Keratinocyte (primary cell): Measurements from ENCODE around the gene RAB38. TPM values are rescaled to one million over a fixed set of nuclear protein-coding genes. Genes with fewer than 3 reads are reported as not detected.

ENCODE experiments used
- DNase-seq: peaks from one replicate; pipeline ENCODE4 v3.0.0-alpha.2; 2011; ENCODE audit warnings: low read depth, missing footprints, low spot score
- FAIRE-seq: peaks from 2 replicates; lab custom pipeline; 2011; peaks lifted over from hg19 to GRCh38; lab: Jason Lieb, UNC
- H2AFZ ChIP-seq: 2 replicates; pipeline ENCODE4 v1.6.0; 2012; ENCODE audit warnings: low read length, control low read depth, inconsistent platforms; ENCODE audit not compliant: control insufficient read depth
- H3K27ac ChIP-seq: 2 replicates; pipeline ENCODE4 v1.5.1; 2011; ENCODE audit warnings: low read length; ENCODE audit not compliant: control insufficient read depth, insufficient read depth
- H3K27me3 ChIP-seq: 3 replicates; pipeline ENCODE4 v1.6.0; 2011; ENCODE audit warnings: low read length; ENCODE audit not compliant: control insufficient read depth, insufficient read depth; ENCODE audit errors: extremely low read depth
- H3K36me3 ChIP-seq, 2 experiments: 2 replicates in 1 of 2; 3 replicates in 1 of 2; pipeline ENCODE4 v1.5.1; 2011; ENCODE audit warnings: low read length in 2 of 2, mild to moderate bottlenecking in 1 of 2; ENCODE audit not compliant: control insufficient read depth in 2 of 2, insufficient read depth in 2 of 2; ENCODE audit errors: extremely low read depth in 1 of 2
- H3K4me1 ChIP-seq: 3 replicates; pipeline ENCODE4 v1.5.1; 2011; ENCODE audit warnings: low read length; ENCODE audit not compliant: control insufficient read depth, insufficient read depth; ENCODE audit errors: extremely low read depth
- H3K4me2 ChIP-seq: 3 replicates; pipeline ENCODE4 v1.6.0; 2011; ENCODE audit warnings: low read depth, low read length; ENCODE audit not compliant: control insufficient read depth, insufficient read depth; ENCODE audit errors: extremely low read depth
- H3K4me3 ChIP-seq, 3 experiments: fragments of 200-600 bp in 1 of 3; sonication (generic) in 1 of 3; 2 replicates in 2 of 3; 3 replicates in 1 of 3; pipeline ENCODE4 v1.5.1; 2011 to 2016; ENCODE audit warnings: low read length in 3 of 3, mild to moderate bottlenecking in 3 of 3, control low read depth in 2 of 3, inconsistent platforms in 1 of 3, low read depth in 1 of 3, mixed read lengths in 1 of 3, mixed run types in 1 of 3, moderate library complexity in 1 of 3; ENCODE audit not compliant: control insufficient read depth in 2 of 3, insufficient read depth in 2 of 3; ENCODE audit errors: extremely low read depth in 1 of 3
- H3K79me2 ChIP-seq: 2 replicates; pipeline ENCODE4 v1.6.0; 2012; ENCODE audit warnings: low read length; ENCODE audit not compliant: control insufficient read depth, insufficient read depth
- H3K9ac ChIP-seq: 3 replicates; pipeline ENCODE4 v1.6.0; 2011; ENCODE audit warnings: low read length; ENCODE audit not compliant: control insufficient read depth, insufficient read depth; ENCODE audit errors: extremely low read depth
- H3K9me1 ChIP-seq: 3 replicates; pipeline ENCODE4 v1.6.0; 2011; ENCODE audit warnings: low read length; ENCODE audit not compliant: control insufficient read depth, insufficient read depth; ENCODE audit errors: extremely low read depth
- H3K9me3 ChIP-seq: 2 replicates; pipeline ENCODE4 v1.5.1; 2012; ENCODE audit warnings: low read depth, low read length; ENCODE audit not compliant: control insufficient read depth
- H4K20me1 ChIP-seq: 3 replicates; pipeline ENCODE4 v1.6.0; 2011; ENCODE audit warnings: low read length; ENCODE audit not compliant: control insufficient read depth, insufficient read depth; ENCODE audit errors: extremely low read depth
- EZH2 ChIP-seq: IDR thresholded peaks from one replicate; pipeline ENCODE4 v1.6.1; 2012; ENCODE audit warnings: inconsistent platforms, mild to moderate bottlenecking, low read length, moderate library complexity
- dilution Hi-C: fragments of 300-500 bp; cut with MboI; formaldehyde crosslinking; loops from one replicate; pipeline ENCODE4 v1.7.0; 2020; ENCODE audit warnings: low sequenced_read_pairs; ENCODE audit not compliant: extremely low pct_ligation_motif_present
- polyA plus RNA-seq, 5 experiments: library from polyadenylated mRNA; depleted of rRNA in 3 of 5; stranded (reverse) in 3 of 5; stranded (forward) in 1 of 5; unstranded in 1 of 5; fragments of >200 nt; gene quantifications; 1 replicate in 1 of 5; 2 replicates in 3 of 5; 3 replicates in 1 of 5; pipeline versions ENCODE4 v1.2.1 to v1.2.3, GENCODE V29; 2011 to 2012; ENCODE audit warnings: missing spikeins in 2 of 5, low read depth in 1 of 5, low replicate concordance in 1 of 5
- TF ChIP-seq, protein P1 (sequence below), 3 experiments: IDR thresholded peaks in 1 of 3; conservative IDR thresholded peaks in 1 of 3; optimal IDR thresholded peaks in 1 of 3; 2 replicates in 2 of 3; 3 replicates in 1 of 3; pipeline versions ENCODE3 to v1.5.1; 2011; ENCODE audit warnings: low read length in 3 of 3, mild to moderate bottlenecking in 3 of 3, moderate library complexity in 2 of 3, control low read depth in 1 of 3, inconsistent platforms in 1 of 3; ENCODE audit not compliant: insufficient read depth in 2 of 3; ENCODE audit errors: extremely low read depth in 1 of 3

Gene RAB38
- polyA plus RNA-seq, 1 donor (not counting 4 experiments of a cell fraction or from before 2014, with no cell fraction given) = 146 TPM

DNA sequence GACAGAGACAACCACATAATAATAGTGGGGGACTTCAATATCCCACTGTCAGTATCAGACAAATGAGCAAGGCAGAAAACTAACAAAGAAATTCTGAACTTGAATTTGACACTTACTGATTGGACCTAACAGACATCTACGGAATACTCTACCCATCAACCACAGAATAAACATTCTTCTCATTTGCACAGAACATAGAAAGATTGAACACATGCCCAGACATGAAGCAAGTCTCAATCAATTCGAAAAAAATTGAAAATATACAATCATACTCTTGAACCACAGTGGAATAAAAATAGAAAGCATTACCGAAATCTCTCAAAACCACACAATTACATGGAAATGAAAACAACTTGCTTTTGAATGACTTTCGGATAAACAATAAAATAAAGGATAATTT is 17.9 kb downstream of the RAB38 start:
- FAIRE-seq (peak; percentile 43), DNase-seq (no peak)
- dilution Hi-C loops = no loop called here
- no peaks in the 10 kb centered on the region for H4K20me1 ChIP-seq
- peaks cover 7% of the 10 kb centered on the region for H3K9me3 ChIP-seq
- TF ChIP-seq, protein P1, sequence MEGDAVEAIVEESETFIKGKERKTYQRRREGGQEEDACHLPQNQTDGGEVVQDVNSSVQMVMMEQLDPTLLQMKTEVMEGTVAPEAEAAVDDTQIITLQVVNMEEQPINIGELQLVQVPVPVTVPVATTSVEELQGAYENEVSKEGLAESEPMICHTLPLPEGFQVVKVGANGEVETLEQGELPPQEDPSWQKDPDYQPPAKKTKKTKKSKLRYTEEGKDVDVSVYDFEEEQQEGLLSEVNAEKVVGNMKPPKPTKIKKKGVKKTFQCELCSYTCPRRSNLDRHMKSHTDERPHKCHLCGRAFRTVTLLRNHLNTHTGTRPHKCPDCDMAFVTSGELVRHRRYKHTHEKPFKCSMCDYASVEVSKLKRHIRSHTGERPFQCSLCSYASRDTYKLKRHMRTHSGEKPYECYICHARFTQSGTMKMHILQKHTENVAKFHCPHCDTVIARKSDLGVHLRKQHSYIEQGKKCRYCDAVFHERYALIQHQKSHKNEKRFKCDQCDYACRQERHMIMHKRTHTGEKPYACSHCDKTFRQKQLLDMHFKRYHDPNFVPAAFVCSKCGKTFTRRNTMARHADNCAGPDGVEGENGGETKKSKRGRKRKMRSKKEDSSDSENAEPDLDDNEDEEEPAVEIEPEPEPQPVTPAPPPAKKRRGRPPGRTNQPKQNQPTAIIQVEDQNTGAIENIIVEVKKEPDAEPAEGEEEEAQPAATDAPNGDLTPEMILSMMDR (optimal IDR thresholded peaks at IDR 0.05 in 1 of 3, IDR thresholded peaks at IDR 0.05 in 1 of 3, conservative IDR thresholded peaks at IDR 0.05 in 1 of 3; ENCODE audit: extremely low read depth in 1 of 3, insufficient read depth in 2 of 3, low read length in 3 of 3) = no peak
- TF ChIP-seq EZH2 = no peak
- H3K36me3 ChIP-seq = peaks cover 0 to 8% of the 10 kb centered on the region in 2 experiments
- no peak overlapping the region for H3K27ac ChIP-seq
- H3K79me2 ChIP-seq = peaks cover 85% of the 10 kb centered on the region
- no peak overlapping the region for H3K4me2 ChIP-seq
- peaks cover 5% of the 10 kb centered on the region for H3K4me1 ChIP-seq
- no peaks in the 10 kb centered on the region for H3K9me1 ChIP-seq
- H3K4me3 ChIP-seq = no peak overlapping the region
- no peak overlapping the region for H3K9ac ChIP-seq
- H2AFZ ChIP-seq = no peak overlapping the region
- no peaks in the 10 kb centered on the region for H3K27me3 ChIP-seq

DNA sequence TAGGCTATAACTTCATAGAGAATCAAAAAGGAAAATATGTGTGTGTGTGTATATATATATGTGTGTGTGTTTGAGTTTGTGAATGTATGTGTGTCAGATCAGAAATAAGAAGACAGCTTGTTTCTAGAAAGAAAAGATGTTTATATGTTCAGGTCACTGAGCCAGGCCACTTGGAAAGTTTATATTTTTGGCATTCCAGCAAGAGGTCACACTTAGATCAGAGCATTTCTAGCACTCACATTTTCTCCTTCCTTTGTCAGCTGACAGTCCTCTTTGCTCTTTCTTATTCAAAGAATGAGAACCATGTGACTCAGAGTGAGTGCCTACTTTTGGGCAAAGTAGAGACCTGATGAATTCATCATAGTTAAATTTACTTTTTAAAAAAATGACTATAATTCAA is 22.9 kb downstream of the RAB38 start:
- Histone ChIP-seq H3K36me3 (peaks cover 2 to 14% of the 10 kb centered on the region in 2 experiments), H3K27me3 (no peaks in the 10 kb centered on the region)
- dilution Hi-C loops = no loop called here

More for the DNA sequence above, 22.9 kb downstream of the RAB38 start:
- H3K4me1 ChIP-seq = peaks cover 5% of the 10 kb centered on the region
- H3K79me2 ChIP-seq = peaks cover 53% of the 10 kb centered on the region
- FAIRE-seq = no peak
- no peak overlapping the region for H3K4me2 ChIP-seq
- H3K4me3 ChIP-seq = no peak overlapping the region
- TF ChIP-seq EZH2 = no peak
- TF ChIP-seq, protein P1 (optimal IDR thresholded peaks at IDR 0.05 in 1 of 3, IDR thresholded peaks at IDR 0.05 in 1 of 3, conservative IDR thresholded peaks at IDR 0.05 in 1 of 3; ENCODE audit: extremely low read depth in 1 of 3, insufficient read depth in 2 of 3, low read length in 3 of 3) = no peak
- no peak overlapping the region for H2AFZ ChIP-seq
- no peaks in the 10 kb centered on the region for H3K9me1 ChIP-seq
- DNase-seq = no peak
- H3K9me3 ChIP-seq = peaks cover 7% of the 10 kb centered on the region
- H4K20me1 ChIP-seq = no peaks in the 10 kb centered on the region
- no peak overlapping the region for H3K9ac ChIP-seq
- no peak overlapping the region for H3K27ac ChIP-seq
